Adrenal gland (tissue), 5 donors: ENCODE measurements around the gene PTPRD.

Source experiments
- POLR2A ChIP-seq, 2 donors: fragments of 450-650 bp; IDR thresholded peaks; one replicate each; pipeline ENCODE4 v1.6.1; 2017; ENCODE audit warnings: antibody characterized with exemption in 2 of 2, mild to moderate bottlenecking in 2 of 2, moderate library complexity in 1 of 2
- TF ChIP-seq, protein P1 (sequence below), 6 experiments: fragments of 450-650 bp in 4 of 6; fragments of 200-600 bp in 2 of 6; sonication (generic) in 1 of 6; IDR thresholded peaks; 1 replicate in 5 of 6; 2 replicates in 1 of 6; pipeline versions ENCODE4 v1.5.1 to v1.8.0; 2016 to 2021; ENCODE audit warnings: antibody characterized with exemption in 6 of 6, mild to moderate bottlenecking in 2 of 6, moderate library complexity in 1 of 6
- donor health status: DM: no; HTN: no; CAD: no.

- no peak for TF ChIP-seq POLR2A (IDR thresholded peaks at IDR 0.05)
- TF ChIP-seq, protein P1, sequence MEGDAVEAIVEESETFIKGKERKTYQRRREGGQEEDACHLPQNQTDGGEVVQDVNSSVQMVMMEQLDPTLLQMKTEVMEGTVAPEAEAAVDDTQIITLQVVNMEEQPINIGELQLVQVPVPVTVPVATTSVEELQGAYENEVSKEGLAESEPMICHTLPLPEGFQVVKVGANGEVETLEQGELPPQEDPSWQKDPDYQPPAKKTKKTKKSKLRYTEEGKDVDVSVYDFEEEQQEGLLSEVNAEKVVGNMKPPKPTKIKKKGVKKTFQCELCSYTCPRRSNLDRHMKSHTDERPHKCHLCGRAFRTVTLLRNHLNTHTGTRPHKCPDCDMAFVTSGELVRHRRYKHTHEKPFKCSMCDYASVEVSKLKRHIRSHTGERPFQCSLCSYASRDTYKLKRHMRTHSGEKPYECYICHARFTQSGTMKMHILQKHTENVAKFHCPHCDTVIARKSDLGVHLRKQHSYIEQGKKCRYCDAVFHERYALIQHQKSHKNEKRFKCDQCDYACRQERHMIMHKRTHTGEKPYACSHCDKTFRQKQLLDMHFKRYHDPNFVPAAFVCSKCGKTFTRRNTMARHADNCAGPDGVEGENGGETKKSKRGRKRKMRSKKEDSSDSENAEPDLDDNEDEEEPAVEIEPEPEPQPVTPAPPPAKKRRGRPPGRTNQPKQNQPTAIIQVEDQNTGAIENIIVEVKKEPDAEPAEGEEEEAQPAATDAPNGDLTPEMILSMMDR (IDR thresholded peaks at IDR 0.05): no peak
Measured at GRCh38 chr9:10026443-10026984, 586.3 kb downstream of the PTPRD start.
